ENCODE measurements around the gene WDR4. TPM values are rescaled to one million over a fixed set of nuclear protein-coding genes. Genes with fewer than 3 reads are reported as not detected.

WDR4 gene
- total and polyA plus RNA-seq, 9 of the 15 experiments (the other 6 are each of a cell fraction or from before 2014, with no cell fraction given), result 5.4 to 95.4 (median 32.1) TPM

GRCh38 chr21:42923553-42924432 lies 44.5 kb upstream of the WDR4 start (continued):
- TF ChIP-seq RB1 (IDR thresholded peaks at IDR 0.05; ENCODE audit: low read depth), result peak; percentile 100
- peak; percentile 89 for TF ChIP-seq SMARCE1 (IDR thresholded peaks at IDR 0.05)
- no peak for TF ChIP-seq ID3 (CRISPR knock-in tag; IDR thresholded peaks at IDR 0.05)
- peak; percentile 76 for TF ChIP-seq ID3 (tag; IDR thresholded peaks at IDR 0.05)
- peak; percentile 67 for TF ChIP-seq FOXM1 (IDR thresholded peaks at IDR 0.05; ENCODE audit: low read depth)
- no peak for TF ChIP-seq FOXM1 (CRISPR knock-in tag; IDR thresholded peaks at IDR 0.05; ENCODE audit: low read depth)
- TF ChIP-seq KAT7 (CRISPR knock-in tag; IDR thresholded peaks at IDR 0.05; ENCODE audit: borderline replicate concordance), result no peak; the same call in 1 of the 2 replicates
- TF ChIP-seq CTCF (IDR thresholded peaks at IDR 0.05 in 2 of 3, conservative IDR thresholded peaks at IDR 0.05 in 1 of 3; ENCODE audit: insufficient read depth in 2 of 3, low read depth in 1 of 3, low read length in 3 of 3), result peak; percentile 89 to 97 (median 93)
- peak; percentile 80 for TF ChIP-seq PHB2 (IDR thresholded peaks at IDR 0.05; ENCODE audit: low read depth)
- no peak; the same call in 1 of the 2 replicates for TF ChIP-seq TCF3 (CRISPR knock-in tag; IDR thresholded peaks at IDR 0.05)
- no peak for TF ChIP-seq NONO (IDR thresholded peaks at IDR 0.05; ENCODE audit: low read depth in 2 of 2, low read length in 1 of 2)
- no peak for TF ChIP-seq POLR3G (IDR thresholded peaks at IDR 0.05; ENCODE audit: extremely low read depth, insufficient read length, insufficient replicate concordance)
- TF ChIP-seq ZEB2 (IDR thresholded peaks at IDR 0.05), result peak; percentile 82
- TF ChIP-seq SP2 (IDR thresholded peaks at IDR 0.05; ENCODE audit: extremely low read depth, low read depth, low read length, poor library complexity, severe bottlenecking), result no peak
- no peak for TF ChIP-seq WHSC1 (IDR thresholded peaks at IDR 0.05; ENCODE audit: low read length)
- peak; percentile 91 for TF ChIP-seq SPI1 (IDR thresholded peaks at IDR 0.05; ENCODE audit: borderline replicate concordance, low read depth, low read length)
- TF ChIP-seq CREB5 (CRISPR knock-in tag; IDR thresholded peaks at IDR 0.05), result no peak
- peak; percentile 89 to 93 for TF ChIP-seq HDAC1 (IDR thresholded peaks at IDR 0.05)
- no peak; the same call in 1 of the 2 replicates for TF ChIP-seq NCOA6 (IDR thresholded peaks at IDR 0.05)
- no peak for TF ChIP-seq HDAC6 (IDR thresholded peaks at IDR 0.05; ENCODE audit: low read depth, low read length)
- no peak for TF ChIP-seq ZNF140 (CRISPR knock-in tag; IDR thresholded peaks at IDR 0.05)
- peak; percentile 95 for TF ChIP-seq E2F3 (CRISPR knock-in tag; IDR thresholded peaks at IDR 0.05)
- TF ChIP-seq KDM5B (IDR thresholded peaks at IDR 0.05; ENCODE audit: insufficient replicate concordance, low read depth, low read length), result peak; percentile 53
- TF ChIP-seq MNT (conservative IDR thresholded peaks at IDR 0.05), result peak in 1 of 2 experiments; percentile 85; a peak in 3 of 4 replicates
